IPS DF 6.9 (cell line): ENCODE data around the gene DMAC2.

ENCODE experiments used
- DNase-seq: peaks from one replicate; pipeline ENCODE4 v3.0.0-alpha.2; 2013; ENCODE audit warnings: low read depth, low spot score
- H3K27ac ChIP-seq: one replicate; pipeline ENCODE4 v1.5.1; 2013; ENCODE audit warnings: low read length, control low read depth
- H3K27me3 ChIP-seq: 2 replicates; pipeline ENCODE4 v1.6.1; 2013; ENCODE audit warnings: mild to moderate bottlenecking, low read length; ENCODE audit not compliant: control insufficient read depth, insufficient read depth
- H3K36me3 ChIP-seq: 2 replicates; pipeline ENCODE4 v1.6.1; 2013; ENCODE audit warnings: low read length; ENCODE audit not compliant: control insufficient read depth, insufficient read depth
- H3K4me1 ChIP-seq: 2 replicates; pipeline ENCODE4 v1.6.1; 2013; ENCODE audit warnings: low read length; ENCODE audit not compliant: control insufficient read depth, insufficient read depth
- H3K4me3 ChIP-seq: 2 replicates; pipeline ENCODE4 v1.5.1; 2013; ENCODE audit warnings: mild to moderate bottlenecking, low read length
- H3K9me3 ChIP-seq: 2 replicates; pipeline ENCODE4 v1.6.1; 2013; ENCODE audit warnings: low read length, inconsistent platforms; ENCODE audit not compliant: control insufficient read depth, insufficient read depth
- WGBS: extraction: QIAGEN DNeasy Blood & Tissue Kit; methylation state at CpG from one replicate; pipeline ENCODE4 v1.1.7; 2013; ENCODE audit warnings: mixed read lengths, missing lambda C conversion rate; ENCODE audit not compliant: insufficient read length, insufficient coverage; 5-methylcytosine and 5-hydroxymethylcytosine counted together

Gene DMAC2

GRCh38 chr19:41457241-41457640 lies 17.5 kb upstream of the DMAC2 start:
- no peaks in the 10 kb centered on the region for H3K4me1 ChIP-seq
- WGBS = no CpG with 5 or more reads among the region's 1 CpG
- DNase-seq = no peak
- H3K27me3 ChIP-seq = no peaks in the 10 kb centered on the region
- H3K4me3 ChIP-seq = no peak overlapping the region
- no peak overlapping the region for H3K27ac ChIP-seq
- H3K9me3 ChIP-seq = no peaks in the 10 kb centered on the region
- H3K36me3 ChIP-seq = no peaks in the 10 kb centered on the region

DNA sequence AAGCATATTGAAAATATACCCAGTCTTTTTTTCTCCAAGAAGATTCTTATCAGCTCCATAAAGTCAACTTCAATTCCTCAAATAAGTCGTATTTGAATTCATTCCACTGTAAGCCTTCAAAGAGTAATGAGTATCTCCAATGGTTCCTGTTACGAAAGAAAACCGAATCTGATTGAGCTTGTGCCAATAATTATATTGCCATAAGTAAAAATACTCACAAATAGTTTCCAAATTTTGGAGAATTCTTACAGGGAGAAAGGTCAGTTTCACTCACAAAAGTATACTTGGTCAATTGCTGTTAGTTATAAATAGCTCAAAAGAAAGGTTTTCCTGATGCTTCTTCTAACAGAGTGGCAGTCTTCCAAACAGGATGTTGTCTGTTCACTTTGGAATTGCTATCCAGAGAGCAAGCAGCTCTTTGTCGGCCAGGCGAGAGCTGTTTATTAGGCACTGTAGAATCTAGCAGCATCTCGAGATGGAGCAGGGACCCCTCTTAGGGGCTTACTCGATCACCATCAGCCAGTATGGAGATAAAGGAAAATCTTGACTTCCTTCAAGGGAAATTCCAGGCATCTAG lies 16.7 kb upstream of the DMAC2 start:
- no peaks in the 10 kb centered on the region for H3K4me1 ChIP-seq
- H3K27me3 ChIP-seq = no peaks in the 10 kb centered on the region
- no CpG with 5 or more reads among the region's 7 CpGs for WGBS
- no peak overlapping the region for H3K4me3 ChIP-seq
- no peak overlapping the region for H3K27ac ChIP-seq
- no peak for DNase-seq
- H3K9me3 ChIP-seq = no peaks in the 10 kb centered on the region
- no peaks in the 10 kb centered on the region for H3K36me3 ChIP-seq

- H3K36me3 ChIP-seq = no peaks in the 10 kb centered on the region
- no peaks in the 10 kb centered on the region for H3K27me3 ChIP-seq
- no peak overlapping the region for H3K27ac ChIP-seq
- no peak overlapping the region for H3K4me3 ChIP-seq
- H3K4me1 ChIP-seq = no peaks in the 10 kb centered on the region
- no peaks in the 10 kb centered on the region for H3K9me3 ChIP-seq
- WGBS = no CpG with 5 or more reads among the region's 2 CpGs
- no peak for DNase-seq
Observed at GRCh38 chr19:41455936-41456335, 16.2 kb upstream of the DMAC2 start.

DNA sequence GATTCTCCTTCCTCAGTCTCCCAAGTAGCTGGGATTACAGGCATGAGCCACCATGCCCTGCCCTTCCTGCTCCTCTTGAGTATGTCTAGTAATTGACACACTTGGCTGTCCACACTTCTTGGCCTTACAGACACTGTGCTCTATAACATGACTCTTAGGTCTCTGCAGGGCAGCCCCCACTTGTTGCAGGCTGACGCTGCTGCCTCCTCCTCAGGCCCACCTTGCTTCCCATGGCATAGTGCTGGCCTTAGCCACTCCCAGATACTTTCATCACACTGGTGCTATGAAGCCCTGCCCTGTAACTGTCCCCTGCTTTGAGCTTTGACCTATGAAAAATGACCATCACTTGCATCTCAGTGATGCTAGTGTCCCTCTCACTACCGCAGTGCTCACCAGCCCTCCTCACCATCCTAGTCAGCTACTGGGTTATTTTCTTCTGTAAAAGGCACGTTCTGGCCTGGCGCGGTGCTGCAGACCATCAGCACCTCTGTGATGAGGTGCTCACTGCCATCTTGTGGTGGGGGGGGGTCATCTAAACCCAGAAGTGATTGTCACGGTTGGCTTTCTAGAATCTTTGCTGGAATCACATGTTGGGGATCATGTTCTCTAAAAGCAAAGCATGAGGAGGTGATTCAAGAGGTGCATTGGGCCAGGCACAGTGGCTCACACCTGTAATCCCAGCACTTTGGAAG lies 13.0 kb upstream of the DMAC2 start:
- WGBS = no CpG with 5 or more reads among the region's 6 CpGs
- no peaks in the 10 kb centered on the region for H3K36me3 ChIP-seq
- H3K4me3 ChIP-seq = no peak overlapping the region
- no peaks in the 10 kb centered on the region for H3K9me3 ChIP-seq
- H3K27ac ChIP-seq = no peak overlapping the region
- no peaks in the 10 kb centered on the region for H3K4me1 ChIP-seq
- no peaks in the 10 kb centered on the region; the same call in 1 of the 2 replicates for H3K27me3 ChIP-seq
- DNase-seq = no peak

- Histone ChIP-seq H3K9me3 (no peaks in the 10 kb centered on the region), H3K27ac (no peak overlapping the region), H3K36me3 (no peaks in the 10 kb centered on the region), H3K4me1 (no peaks in the 10 kb centered on the region), H3K4me3 (no peak overlapping the region), H3K27me3 (no peaks in the 10 kb centered on the region; the same call in 1 of the 2 replicates)
- no peak for DNase-seq
- WGBS = no CpG with 5 or more reads among the region's 3 CpGs
Observed at GRCh38 chr19:41449865-41450178, 10.1 kb upstream of the DMAC2 start.

DNA sequence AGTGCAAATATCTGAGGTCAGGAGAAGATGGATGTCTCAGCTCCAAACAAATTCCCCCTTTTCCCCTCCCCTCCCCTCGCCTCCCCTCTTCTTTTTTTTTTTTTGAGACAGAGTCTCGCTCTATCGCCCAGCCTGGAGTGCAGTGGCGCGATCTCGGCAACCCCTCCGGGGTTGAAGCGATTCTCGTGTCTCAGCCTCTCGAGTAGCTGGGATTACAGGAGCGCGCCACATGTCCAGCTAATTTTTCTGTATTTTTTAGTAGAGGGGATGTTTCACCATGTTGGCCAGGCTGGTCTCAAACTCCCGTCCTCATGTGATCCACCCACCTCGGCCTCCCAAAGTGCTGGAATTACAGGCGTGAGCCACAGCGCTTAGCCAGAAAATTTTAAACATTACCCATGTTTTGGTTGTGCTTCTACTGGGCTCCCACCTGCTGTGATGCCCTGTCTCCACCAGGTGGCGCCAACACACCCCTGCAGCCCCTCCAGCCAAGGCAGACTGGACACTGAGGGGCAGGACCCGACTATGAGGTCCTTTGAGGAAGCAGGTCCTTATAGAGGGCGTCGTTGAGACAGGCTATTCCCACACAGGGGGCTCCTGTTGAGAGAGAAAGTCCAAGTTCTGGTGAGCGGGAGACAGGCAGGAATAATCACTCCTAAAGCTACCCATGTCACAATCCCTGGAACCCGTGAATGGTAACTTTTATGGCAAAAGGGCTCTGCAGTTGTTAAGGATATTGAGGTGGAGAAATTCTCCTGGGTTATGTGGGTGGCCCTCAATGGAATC lies 9.6 kb upstream of the DMAC2 start:
- Histone ChIP-seq H3K4me3 (no peak overlapping the region), H3K4me1 (no peaks in the 10 kb centered on the region), H3K9me3 (no peaks in the 10 kb centered on the region), H3K36me3 (no peaks in the 10 kb centered on the region), H3K27ac (no peak overlapping the region), H3K27me3 (no peaks in the 10 kb centered on the region; the same call in 1 of the 2 replicates)
- WGBS = no CpG with 5 or more reads among the region's 22 CpGs
- peak; percentile 82 for DNase-seq

GRCh38 chr19:41447732-41448332 lies 8.1 kb upstream of the DMAC2 start:
- no peaks in the 10 kb centered on the region for H3K4me1 ChIP-seq
- no peak overlapping the region for H3K4me3 ChIP-seq
- H3K36me3 ChIP-seq = no peaks in the 10 kb centered on the region
- H3K27me3 ChIP-seq = no peaks in the 10 kb centered on the region; the same call in 1 of the 2 replicates
- WGBS = no CpG with 5 or more reads among the region's 12 CpGs
- DNase-seq = no peak
- no peaks in the 10 kb centered on the region for H3K9me3 ChIP-seq
- H3K27ac ChIP-seq = no peak overlapping the region

GRCh38 chr19:41445575-41445974 lies 5.9 kb upstream of the DMAC2 start:
- DNase-seq = no peak
- no CpG with 5 or more reads among the region's 5 CpGs for WGBS
- no peak overlapping the region for H3K4me3 ChIP-seq

GRCh38 chr19:41443813-41444455 lies 4.2 kb upstream of the DMAC2 start:
- Histone ChIP-seq H3K36me3 (no peaks in the 10 kb centered on the region), H3K27me3 (no peaks in the 10 kb centered on the region; the same call in 1 of the 2 replicates), H3K9me3 (no peaks in the 10 kb centered on the region), H3K27ac (no peak overlapping the region), H3K4me3 (no peak overlapping the region), H3K4me1 (no peaks in the 10 kb centered on the region)
- no peak for DNase-seq
- no CpG with 5 or more reads among the region's 6 CpGs for WGBS

More at GRCh38 chr19:41445575-41445974, 5.9 kb upstream of the DMAC2 start:
- Histone ChIP-seq H3K27me3 (no peaks in the 10 kb centered on the region; the same call in 1 of the 2 replicates), H3K27ac (no peak overlapping the region), H3K4me1 (no peaks in the 10 kb centered on the region), H3K9me3 (no peaks in the 10 kb centered on the region), H3K36me3 (no peaks in the 10 kb centered on the region)
